HepG2 (cell line): Measurements from ENCODE around the gene UBASH3A. TPM values are rescaled to one million over a fixed set of nuclear protein-coding genes. Genes with fewer than 3 reads are reported as not detected.

ENCODE experiments used
- ATAC-seq: fragments of 200-7000 bp; cut with Tn5 transposase; 3 replicates; pipeline ENCODE4 v1.9.1; 2020; ENCODE audit warnings: mild to moderate bottlenecking, moderate library complexity
- BruUV-seq: library from RNA; stranded (reverse); fragments of 400-500 nt; replicated peaks from 2 replicates; lab custom pipeline; 2021; lab: Mats Ljungman, UMichigan
- CTCF ChIA-PET: fragments of 300-600 bp; formaldehyde crosslinking; extraction: SDS; loops from one replicate; lab custom pipeline; 2021; ENCODE audit warnings: low total read pairs, inconsistent platforms, low intra/inter-chr PET ratio; lab: Yijun Ruan, JAX
- POLR2A ChIA-PET: fragments of 350-600 bp; sonication (Branson Sonifier 250); formaldehyde crosslinking; loops from one replicate; lab custom pipeline; 2020; ENCODE audit warnings: antibody characterized with exemption, inconsistent platforms; lab: Yijun Ruan, JAX
- DNase-seq: peaks from one replicate; pipeline ENCODE4 v3.0.0-alpha.2; 2015; ENCODE audit warnings: low spot score
- FAIRE-seq: peaks from 3 replicates; lab custom pipeline; 2011; peaks lifted over from hg19 to GRCh38; lab: Jason Lieb, UNC
- H2AFZ ChIP-seq: one replicate; pipeline ENCODE4 v1.6.1; 2011; ENCODE audit warnings: low read length, inconsistent platforms
- H3K27ac ChIP-seq: fragments of 300-600 bp; 3 replicates; pipeline ENCODE4 v1.8.0; 2011; ENCODE audit warnings: mixed run types, mild to moderate bottlenecking, mixed read lengths, low read length, inconsistent platforms; ENCODE audit not compliant: insufficient read depth; ENCODE audit errors: extremely low read length
- H3K27me3 ChIP-seq, 2 experiments: fragments of 200-600 bp in 1 of 2; 2 replicates in 1 of 2; 3 replicates in 1 of 2; pipeline versions ENCODE4 v1.6.0 to v1.8.0; 2011; ENCODE audit warnings: low read length in 2 of 2, mild to moderate bottlenecking in 2 of 2, moderate library complexity in 2 of 2, inconsistent platforms in 1 of 2; ENCODE audit not compliant: insufficient read depth in 2 of 2, control insufficient read depth in 1 of 2
- H3K36me3 ChIP-seq, 2 experiments: fragments of 200-600 bp in 1 of 2; replicated peaks in 1 of 2; 2 replicates in 1 of 2; 3 replicates in 1 of 2; pipeline versions ENCODE4 v1.5.1 to v1.8.0; 2011; ENCODE audit warnings: low read length in 2 of 2, inconsistent platforms in 1 of 2; ENCODE audit not compliant: insufficient read depth in 2 of 2, control insufficient read depth in 1 of 2
- H3K4me1 ChIP-seq: 2 replicates; pipeline ENCODE4 v1.5.1; 2012; ENCODE audit warnings: low read length, inconsistent platforms; ENCODE audit not compliant: insufficient read depth
- H3K4me2 ChIP-seq: 2 replicates; pipeline ENCODE4 v1.6.0; 2011; ENCODE audit warnings: low read depth, low read length, inconsistent platforms
- H3K4me3 ChIP-seq, 3 experiments: fragments of 200-600 bp in 1 of 3; sonication (generic), shearing (Covaris generic) in 1 of 3; replicated peaks in 1 of 3; 2 replicates each; pipeline ENCODE4 v1.5.1; 2011 to 2016; ENCODE audit warnings: low read length in 3 of 3, inconsistent platforms in 2 of 3, low read depth in 2 of 3, mild to moderate bottlenecking in 2 of 3, control low read depth in 1 of 3, mixed read lengths in 1 of 3; ENCODE audit not compliant: insufficient read depth in 1 of 3
- H3K79me2 ChIP-seq: one replicate; pipeline ENCODE4 v1.6.1; 2011; ENCODE audit warnings: low read length, inconsistent platforms; ENCODE audit not compliant: insufficient read depth
- H3K9ac ChIP-seq: 2 replicates; pipeline ENCODE4 v1.6.0; 2011; ENCODE audit warnings: mild to moderate bottlenecking, low read depth, low read length, inconsistent platforms; ENCODE audit not compliant: insufficient read depth
- H3K9me3 ChIP-seq: 2 replicates; pipeline ENCODE4 v1.5.1; 2012; ENCODE audit warnings: mild to moderate bottlenecking, low read length
- H4K20me1 ChIP-seq: 2 replicates; pipeline ENCODE4 v1.6.0; 2011; ENCODE audit warnings: inconsistent platforms, mild to moderate bottlenecking, low read length, moderate library complexity; ENCODE audit not compliant: insufficient read depth
- MAFF ChIP-seq: IDR thresholded peaks from 2 replicates; pipeline ENCODE4 v1.6.1; 2011; ENCODE audit warnings: low read depth, low read length, improper control_type of control experiment
- MAFK ChIP-seq, 2 experiments: IDR thresholded peaks in 1 of 2; conservative IDR thresholded peaks in 1 of 2; 2 replicates each; pipeline ENCODE4 v1.6.1; 2011; ENCODE audit warnings: improper control_type of control experiment in 2 of 2, low read length in 2 of 2
- ZC3H13 ChIP-seq: sonication (generic); formaldehyde crosslinking; IDR thresholded peaks from 2 replicates; pipeline ENCODE4 v1.8.1; 2023; ENCODE audit warnings: mild to moderate bottlenecking, missing genetic modification reagents, moderate library complexity
- WGBS: methylation state at CpG from one replicate; pipeline ENCODE4 v1.1.6; 2017; ENCODE audit warnings: low lambda C conversion rate; 5-methylcytosine and 5-hydroxymethylcytosine counted together
- in situ Hi-C: cut with HindIII; loops from 2 replicates; pipeline ENCODE4 v1.10.0; 2017; ENCODE audit warnings: low pct_unique_long_range_greater_than_20kb; ENCODE audit not compliant: extremely low pct_ligation_motif_present
- intact Hi-C: fragments of 100-400 bp; cut with micrococcal nuclease; formaldehyde crosslinking; loops from one replicate; pipeline ENCODE4 v1.10.0; 2022; ENCODE audit not compliant: unreplicated experiment
- polyA plus RNA-seq, 8 experiments: library from polyadenylated mRNA; depleted of rRNA in 3 of 8; stranded (reverse) in 7 of 8; unstranded in 1 of 8; fragments of >200 nt; fragmentation: Illumina TruSeq in 4 of 8; extraction: Trizol in 4 of 8; gene quantifications; 2 replicates each; pipeline versions ENCODE4 v1.2.1 to v1.2.3, GENCODE V29; 2011 to 2016; ENCODE audit warnings: low read depth in 4 of 8, missing spikeins in 1 of 8, mixed read lengths in 1 of 8; ENCODE audit not compliant: insufficient read depth in 1 of 8
- total RNA-seq, 5 experiments: library from RNA; depleted of rRNA; stranded (reverse); fragments of >200 nt; fragmentation: Illumina TruSeq; extraction: Trizol; gene quantifications; 2 replicates each; pipeline ENCODE4 v1.2.3, GENCODE V29; 2016; ENCODE audit warnings: low read depth in 1 of 5
- TF ChIP-seq, protein P1 (sequence below): sonication (generic); formaldehyde crosslinking; IDR thresholded peaks from 2 replicates; pipeline ENCODE4 v1.8.1; 2023; ENCODE audit warnings: mild to moderate bottlenecking, missing genetic modification reagents
- TF ChIP-seq, protein P2 (sequence below): fragments of 450-650 bp; IDR thresholded peaks from 2 replicates; pipeline ENCODE4 v1.6.1; 2017

Gene UBASH3A
- total and polyA plus RNA-seq, 2 of the 13 experiments (the other 11 are each of a cell fraction or from before 2014, with no cell fraction given): not detected

DNA sequence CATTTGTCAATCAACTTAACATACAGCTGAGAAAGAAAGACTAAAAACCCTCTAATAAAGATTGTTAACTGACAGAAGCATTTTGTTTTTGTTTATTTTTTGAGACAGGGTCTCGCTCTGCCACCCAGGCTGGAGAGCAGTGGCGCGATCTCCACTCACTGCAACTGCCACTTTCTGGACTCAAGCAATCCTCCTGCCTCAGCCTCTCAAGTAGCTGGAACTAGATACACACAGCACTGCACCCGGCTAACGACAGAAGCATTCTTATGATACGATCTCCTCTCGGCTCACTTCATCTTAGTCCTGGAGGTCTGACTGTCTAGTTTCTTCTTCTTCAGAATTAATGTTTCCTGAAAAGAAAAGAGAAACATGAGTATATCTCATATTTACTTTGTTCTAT is 68.8 kb downstream of the UBASH3A start (continued):
- TF ChIP-seq, protein P1, sequence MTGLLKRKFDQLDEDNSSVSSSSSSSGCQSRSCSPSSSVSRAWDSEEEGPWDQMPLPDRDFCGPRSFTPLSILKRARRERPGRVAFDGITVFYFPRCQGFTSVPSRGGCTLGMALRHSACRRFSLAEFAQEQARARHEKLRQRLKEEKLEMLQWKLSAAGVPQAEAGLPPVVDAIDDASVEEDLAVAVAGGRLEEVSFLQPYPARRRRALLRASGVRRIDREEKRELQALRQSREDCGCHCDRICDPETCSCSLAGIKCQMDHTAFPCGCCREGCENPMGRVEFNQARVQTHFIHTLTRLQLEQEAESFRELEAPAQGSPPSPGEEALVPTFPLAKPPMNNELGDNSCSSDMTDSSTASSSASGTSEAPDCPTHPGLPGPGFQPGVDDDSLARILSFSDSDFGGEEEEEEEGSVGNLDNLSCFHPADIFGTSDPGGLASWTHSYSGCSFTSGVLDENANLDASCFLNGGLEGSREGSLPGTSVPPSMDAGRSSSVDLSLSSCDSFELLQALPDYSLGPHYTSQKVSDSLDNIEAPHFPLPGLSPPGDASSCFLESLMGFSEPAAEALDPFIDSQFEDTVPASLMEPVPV: no peak

DNA sequence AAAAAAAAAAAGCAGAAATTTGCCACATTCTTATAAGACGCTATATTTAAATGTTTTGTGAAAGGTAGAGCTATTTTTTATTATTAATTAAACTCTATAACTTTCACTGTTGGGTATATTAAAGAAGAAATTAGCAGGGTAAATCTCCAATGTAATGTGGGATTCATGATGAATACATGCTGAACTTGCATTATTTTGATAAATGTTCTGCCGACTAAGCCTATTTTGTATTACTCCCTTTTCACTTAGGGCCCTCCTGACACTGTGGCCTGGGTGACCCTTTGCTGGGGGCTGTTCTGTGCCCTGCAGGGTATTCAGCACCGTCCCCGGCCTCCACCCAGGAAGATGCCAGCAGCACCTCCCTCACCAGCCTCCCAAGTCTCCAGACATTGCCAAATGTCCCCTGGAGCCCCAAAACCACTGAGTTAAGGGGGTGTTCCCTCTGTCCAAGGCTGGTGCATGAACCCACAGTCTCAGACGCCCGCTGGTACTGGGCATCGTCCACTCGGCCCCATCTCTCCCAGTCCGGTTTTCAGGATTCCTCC is 69.9 kb downstream of the UBASH3A start:
- Histone ChIP-seq H3K9me3 (no peaks in the 10 kb centered on the region), H3K27ac (no peak overlapping the region)
- TF ChIP-seq, protein P2, sequence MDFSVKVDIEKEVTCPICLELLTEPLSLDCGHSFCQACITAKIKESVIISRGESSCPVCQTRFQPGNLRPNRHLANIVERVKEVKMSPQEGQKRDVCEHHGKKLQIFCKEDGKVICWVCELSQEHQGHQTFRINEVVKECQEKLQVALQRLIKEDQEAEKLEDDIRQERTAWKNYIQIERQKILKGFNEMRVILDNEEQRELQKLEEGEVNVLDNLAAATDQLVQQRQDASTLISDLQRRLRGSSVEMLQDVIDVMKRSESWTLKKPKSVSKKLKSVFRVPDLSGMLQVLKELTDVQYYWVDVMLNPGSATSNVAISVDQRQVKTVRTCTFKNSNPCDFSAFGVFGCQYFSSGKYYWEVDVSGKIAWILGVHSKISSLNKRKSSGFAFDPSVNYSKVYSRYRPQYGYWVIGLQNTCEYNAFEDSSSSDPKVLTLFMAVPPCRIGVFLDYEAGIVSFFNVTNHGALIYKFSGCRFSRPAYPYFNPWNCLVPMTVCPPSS: no peak
- TF ChIP-seq ZC3H13: no peak
- TF ChIP-seq MAFK (conservative IDR thresholded peaks at IDR 0.05 in 1 of 2, IDR thresholded peaks at IDR 0.05 in 1 of 2; ENCODE audit: low read length in 2 of 2): peak; percentile 80 to 86
- TF ChIP-seq MAFF: peak; percentile 87
- TF ChIP-seq, all 625 proteins: peak for 2
- no peaks in the 10 kb centered on the region for H3K79me2 ChIP-seq
- H2AFZ ChIP-seq: no peak overlapping the region
- H3K4me2 ChIP-seq: peak overlapping the region; percentile 18; the same call in 1 of the 2 replicates
- no peaks in the 10 kb centered on the region for H3K27me3 ChIP-seq
- in situ Hi-C loops: no loop called here
- intact Hi-C loops: no loop called here
- 18% methylated on average over 9 of the region's 9 CpGs for WGBS
- no peak overlapping the region for H3K9ac ChIP-seq
- H3K4me3 ChIP-seq: no peak overlapping the region
- BruUV-seq: no TSS peak
- ChIA-PET CTCF (no interaction called here), POLR2A (no interaction called here)
- no peaks in the 10 kb centered on the region for H4K20me1 ChIP-seq
- peaks cover 23% of the 10 kb centered on the region for H3K4me1 ChIP-seq
- DNase-seq (no peak), FAIRE-seq (no peak), ATAC-seq (no peak; the same call in 2 of the 3 replicates)
- H3K36me3 ChIP-seq: no peaks in the 10 kb centered on the region
